Choroid plexus epithelial cell (primary cell): ENCODE results near the gene EXOG.

ENCODE experiments used
- DNase-seq: peaks from one replicate; pipeline ENCODE4 v3.0.0-alpha.2; 2010; ENCODE audit warnings: low read depth
- H3K4me3 ChIP-seq: 2 replicates; pipeline ENCODE4 v1.5.1; 2011; ENCODE audit warnings: low read depth, mild to moderate bottlenecking, control low read depth, low read length, moderate library complexity
- TF ChIP-seq, protein P1 (sequence below): conservative IDR thresholded peaks from 2 replicates; pipeline ENCODE4 v1.5.1; 2011; ENCODE audit warnings: low read depth, mild to moderate bottlenecking, control low read depth, inconsistent platforms, low read length, moderate library complexity

The EXOG gene

DNA sequence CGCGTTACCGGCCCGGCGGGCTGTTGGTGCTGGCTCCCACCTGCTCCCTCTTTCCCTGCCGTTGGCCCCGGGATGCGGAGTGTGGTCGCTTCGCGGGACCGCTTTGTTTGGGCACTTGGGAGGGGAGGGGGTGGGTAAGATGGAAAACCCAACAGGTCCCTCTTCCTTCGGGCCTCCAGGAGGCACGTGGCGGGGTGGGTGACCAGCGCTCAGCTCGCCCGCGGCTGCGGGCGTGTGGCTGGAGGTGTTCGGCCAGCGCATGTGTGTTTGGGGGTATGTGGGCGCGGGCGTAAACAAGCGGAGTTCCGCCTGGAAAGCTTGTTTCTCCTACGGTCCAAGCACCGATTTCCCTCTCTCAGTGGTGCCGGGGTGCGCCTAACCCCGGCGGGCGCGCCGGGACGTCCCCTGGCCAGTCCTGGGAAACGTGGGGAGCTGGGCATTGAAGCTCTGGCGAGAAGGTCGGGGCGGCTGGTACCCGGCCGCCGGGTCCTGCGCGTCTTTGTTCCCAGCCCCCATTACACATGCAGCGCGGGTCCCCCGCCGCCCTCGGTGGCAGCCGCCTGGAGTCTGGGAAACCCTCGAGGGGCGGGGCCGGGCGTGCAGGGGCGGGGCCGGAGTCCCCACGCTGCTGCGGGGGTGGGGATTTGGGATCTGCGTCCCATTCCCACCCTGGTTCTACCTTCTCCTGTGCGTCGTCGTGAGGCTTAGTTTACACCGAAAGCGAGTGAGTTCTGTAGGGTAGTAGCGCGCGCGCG lies 41.1 kb upstream of the EXOG start:
- TF ChIP-seq, protein P1, sequence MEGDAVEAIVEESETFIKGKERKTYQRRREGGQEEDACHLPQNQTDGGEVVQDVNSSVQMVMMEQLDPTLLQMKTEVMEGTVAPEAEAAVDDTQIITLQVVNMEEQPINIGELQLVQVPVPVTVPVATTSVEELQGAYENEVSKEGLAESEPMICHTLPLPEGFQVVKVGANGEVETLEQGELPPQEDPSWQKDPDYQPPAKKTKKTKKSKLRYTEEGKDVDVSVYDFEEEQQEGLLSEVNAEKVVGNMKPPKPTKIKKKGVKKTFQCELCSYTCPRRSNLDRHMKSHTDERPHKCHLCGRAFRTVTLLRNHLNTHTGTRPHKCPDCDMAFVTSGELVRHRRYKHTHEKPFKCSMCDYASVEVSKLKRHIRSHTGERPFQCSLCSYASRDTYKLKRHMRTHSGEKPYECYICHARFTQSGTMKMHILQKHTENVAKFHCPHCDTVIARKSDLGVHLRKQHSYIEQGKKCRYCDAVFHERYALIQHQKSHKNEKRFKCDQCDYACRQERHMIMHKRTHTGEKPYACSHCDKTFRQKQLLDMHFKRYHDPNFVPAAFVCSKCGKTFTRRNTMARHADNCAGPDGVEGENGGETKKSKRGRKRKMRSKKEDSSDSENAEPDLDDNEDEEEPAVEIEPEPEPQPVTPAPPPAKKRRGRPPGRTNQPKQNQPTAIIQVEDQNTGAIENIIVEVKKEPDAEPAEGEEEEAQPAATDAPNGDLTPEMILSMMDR, result no peak
- DNase-seq, result peak; percentile 40

DNA sequence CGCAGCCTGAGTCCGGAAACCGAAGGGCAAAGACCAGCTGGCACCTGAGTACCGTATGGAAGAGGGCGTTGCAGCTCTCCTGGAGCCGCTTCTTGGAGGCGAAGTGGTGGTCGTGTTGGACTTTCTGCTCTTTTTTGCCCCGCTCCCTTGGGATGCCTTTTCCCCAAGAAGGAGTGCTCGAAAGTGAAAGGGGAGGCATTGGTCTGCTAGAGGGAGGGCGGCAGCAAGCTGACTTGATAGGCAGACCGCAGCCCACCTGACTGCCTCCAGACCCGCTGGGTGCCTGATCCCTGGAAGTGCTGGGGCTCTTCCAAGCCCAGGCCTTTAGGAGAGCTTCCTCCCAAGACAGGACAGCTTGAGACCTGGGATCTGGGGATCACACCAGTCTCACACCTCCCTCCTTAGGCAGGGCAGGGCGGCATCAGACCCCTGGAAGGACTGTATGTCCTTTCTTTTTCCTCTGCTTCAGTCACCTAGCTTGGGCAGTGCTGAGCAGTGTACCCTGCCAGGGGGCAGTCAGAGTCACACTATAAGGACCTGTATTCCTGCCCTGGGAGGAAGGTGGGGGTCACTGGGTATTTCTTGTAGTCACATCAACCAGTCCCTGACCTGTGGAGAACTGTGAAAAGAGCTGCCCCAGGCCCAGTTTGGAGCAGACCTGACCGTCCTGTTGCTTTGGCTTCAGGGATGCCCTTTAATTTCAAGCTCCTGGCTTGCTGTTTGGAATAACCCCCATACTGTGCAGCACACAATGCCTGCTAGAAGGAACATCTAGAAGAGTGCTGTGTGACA lies 40.3 kb upstream of the EXOG start:
- TF ChIP-seq, protein P1, result no peak
- peak; percentile 60 for DNase-seq
- H3K4me3 ChIP-seq, result peak overlapping the region; percentile 68

More for the DNA sequence above, 41.1 kb upstream of the EXOG start:
- peak overlapping the region; percentile 68 for H3K4me3 ChIP-seq

DNA sequence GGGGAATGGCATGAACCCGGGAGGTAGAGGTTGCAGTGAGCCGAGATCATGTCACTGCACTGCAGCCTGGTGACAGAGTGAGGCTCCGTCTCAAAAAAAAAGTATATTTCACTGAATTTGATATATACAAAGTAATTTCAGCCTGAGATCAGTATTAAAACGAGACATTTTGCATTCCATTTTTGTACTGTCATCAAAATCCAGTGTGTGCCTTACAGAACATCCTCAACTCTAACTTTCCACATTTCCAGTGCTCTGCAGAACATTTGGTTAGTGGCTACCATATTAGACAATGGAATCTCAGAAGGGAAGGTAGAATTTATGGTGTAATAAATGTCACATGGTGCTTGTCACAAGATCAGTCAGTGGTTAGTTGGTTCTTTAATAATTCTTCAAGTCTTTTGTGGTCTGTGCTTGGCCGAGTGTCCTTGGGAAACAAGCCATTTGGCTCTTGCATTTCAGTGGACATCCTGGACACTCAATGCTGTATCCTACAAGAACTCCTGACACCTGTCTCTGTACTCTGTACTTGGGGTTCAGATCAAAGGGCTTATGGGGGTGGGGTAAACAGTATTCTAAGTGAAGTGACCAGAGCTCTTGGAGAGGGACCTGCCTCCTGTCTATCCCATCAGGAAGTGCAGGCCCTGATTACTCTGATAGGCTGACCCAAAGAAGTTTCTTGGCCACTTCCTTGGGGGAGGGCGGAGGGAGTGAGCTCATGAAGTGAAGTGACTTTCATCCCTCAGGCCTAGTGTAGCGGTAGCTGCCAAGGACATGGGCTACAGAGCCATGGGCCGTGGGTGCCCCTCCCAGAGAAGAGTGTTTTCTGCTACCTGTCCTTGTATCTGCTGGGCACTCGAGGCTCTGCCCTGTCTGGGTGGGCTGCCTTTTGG lies 38.8 kb upstream of the EXOG start:
- TF ChIP-seq, protein P1, result no peak
- peak; percentile 17 for DNase-seq
- H3K4me3 ChIP-seq, result no peak overlapping the region

DNA sequence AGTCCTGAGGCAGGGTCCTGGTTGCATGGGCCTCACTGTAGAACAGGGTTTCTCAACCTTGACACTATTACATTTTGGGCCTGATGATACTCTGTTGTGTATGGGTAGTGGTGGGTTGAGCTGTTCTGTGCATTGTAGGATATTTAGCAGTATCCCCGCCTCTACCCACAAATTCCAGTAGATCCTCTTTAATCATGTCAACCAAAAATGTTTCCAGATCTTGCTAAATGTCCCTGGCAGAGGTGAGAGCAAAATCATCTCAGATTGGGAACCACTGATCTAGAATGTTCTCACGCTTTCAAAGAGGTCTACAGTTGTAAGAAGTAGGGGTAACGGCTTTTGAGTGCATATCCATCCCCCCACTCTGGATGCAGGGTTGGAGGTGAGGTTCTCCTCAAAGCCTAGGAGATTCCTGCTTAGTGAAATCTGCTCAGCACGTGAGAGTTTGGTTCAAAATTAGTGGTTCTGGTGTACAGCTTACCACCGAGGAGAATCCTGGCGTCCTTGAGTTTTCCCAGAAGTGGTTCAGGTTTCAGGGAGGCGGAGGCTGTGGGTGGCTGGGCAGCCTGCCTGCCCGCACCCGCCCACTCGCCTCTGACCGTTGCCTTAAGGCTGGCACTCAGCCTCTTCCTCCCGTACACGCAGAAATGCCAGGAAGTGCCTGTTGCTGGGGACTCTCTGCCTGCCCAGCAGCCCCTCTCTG lies 37.2 kb upstream of the EXOG start:
- no peak overlapping the region for H3K4me3 ChIP-seq

DNA sequence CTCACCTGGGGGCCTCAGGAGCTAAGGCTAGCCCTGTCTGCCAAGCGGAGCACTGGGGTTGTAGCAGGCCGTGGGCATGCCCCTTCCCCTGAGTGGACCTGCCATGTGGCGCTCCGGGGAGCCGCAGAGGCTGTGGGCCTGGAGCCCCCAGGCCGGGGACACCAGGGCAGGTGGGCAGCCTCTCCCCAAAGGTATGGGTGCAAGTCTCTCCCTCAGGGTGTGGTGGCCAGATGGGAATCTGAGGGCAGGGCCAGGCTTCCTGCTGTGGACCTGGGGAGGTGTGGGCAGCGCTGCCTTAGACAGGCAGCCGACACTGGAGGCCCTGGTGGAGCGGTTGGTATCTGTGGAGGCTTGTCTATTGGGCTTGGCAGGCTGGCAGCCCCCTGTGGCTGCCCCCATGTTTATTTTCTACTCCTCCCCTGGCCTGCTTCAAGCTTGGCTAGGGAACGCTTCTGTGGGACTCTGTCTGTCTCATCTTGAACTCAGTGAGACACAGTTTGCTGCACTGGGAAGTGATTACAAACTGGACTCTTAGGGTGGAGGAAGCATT lies 36.6 kb upstream of the EXOG start:
- no peak overlapping the region for H3K4me3 ChIP-seq

More for the DNA sequence above, 37.2 kb upstream of the EXOG start:
- no peak for DNase-seq
- TF ChIP-seq, protein P1, result no peak

More for the DNA sequence above, 36.6 kb upstream of the EXOG start:
- TF ChIP-seq, protein P1, result no peak
- DNase-seq, result no peak
